ENCODE data around the gene YIPF2. TPM values are rescaled to one million over a fixed set of nuclear protein-coding genes. Genes with fewer than 3 reads are reported as not detected.

Gene YIPF2
- total RNA-seq, 4 donors from 2014 or later = 23.6 to 134 (median 58.4) TPM

GRCh38 chr19:10920781-10921180, 7.7 kb downstream of the YIPF2 start:
- in situ Hi-C loops (cut with MboI; ENCODE audit: low pct_ligation_motif_present in 1 of 4, low pct_unique_long_range_greater_than_20kb in 1 of 4, low sequenced_read_pairs in 3 of 4) (no loop called here), intact Hi-C loops (cut with DNase I; ENCODE audit: low total_unique reads) (loop anchor here (10.0 kb wide), 1 partner anchor 46 kb away; the partner anchor contains the start of gene CARM1)
- Histone ChIP-seq H3K4me1 (no peaks in the 10 kb centered on the region), H3K4me3 (no peak overlapping the region), H3K9me3 (no peaks in the 10 kb centered on the region), H3K27me3 (no peaks in the 10 kb centered on the region), H3K36me3 (peaks cover 0 to 18% (median 6%) of the 10 kb centered on the region in 4 donors), H3K27ac (no peak overlapping the region)
- no peak for DNase-seq
- TF ChIP-seq POLR2AphosphoS5 (IDR thresholded peaks at IDR 0.05) (no peak), EP300 (IDR thresholded peaks at IDR 0.05; ENCODE audit: low read depth) (no peak), POLR2A (IDR thresholded peaks at IDR 0.05) (no peak)
- TF ChIP-seq, protein P1, sequence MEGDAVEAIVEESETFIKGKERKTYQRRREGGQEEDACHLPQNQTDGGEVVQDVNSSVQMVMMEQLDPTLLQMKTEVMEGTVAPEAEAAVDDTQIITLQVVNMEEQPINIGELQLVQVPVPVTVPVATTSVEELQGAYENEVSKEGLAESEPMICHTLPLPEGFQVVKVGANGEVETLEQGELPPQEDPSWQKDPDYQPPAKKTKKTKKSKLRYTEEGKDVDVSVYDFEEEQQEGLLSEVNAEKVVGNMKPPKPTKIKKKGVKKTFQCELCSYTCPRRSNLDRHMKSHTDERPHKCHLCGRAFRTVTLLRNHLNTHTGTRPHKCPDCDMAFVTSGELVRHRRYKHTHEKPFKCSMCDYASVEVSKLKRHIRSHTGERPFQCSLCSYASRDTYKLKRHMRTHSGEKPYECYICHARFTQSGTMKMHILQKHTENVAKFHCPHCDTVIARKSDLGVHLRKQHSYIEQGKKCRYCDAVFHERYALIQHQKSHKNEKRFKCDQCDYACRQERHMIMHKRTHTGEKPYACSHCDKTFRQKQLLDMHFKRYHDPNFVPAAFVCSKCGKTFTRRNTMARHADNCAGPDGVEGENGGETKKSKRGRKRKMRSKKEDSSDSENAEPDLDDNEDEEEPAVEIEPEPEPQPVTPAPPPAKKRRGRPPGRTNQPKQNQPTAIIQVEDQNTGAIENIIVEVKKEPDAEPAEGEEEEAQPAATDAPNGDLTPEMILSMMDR (IDR thresholded peaks at IDR 0.05) = no peak
- WGBS, 2 donors (ENCODE audit: low coverage in 1 of 2) = 83% methylated on average over 16 of the region's 16 CpGs; no CpG with 5 or more reads in 1 of the 2 donors

GRCh38 chr19:10920288-10920655, 8.2 kb downstream of the YIPF2 start:
- Histone ChIP-seq H3K36me3 (peaks cover 0 to 18% (median 6%) of the 10 kb centered on the region in 4 donors), H3K27me3 (no peaks in the 10 kb centered on the region), H3K4me3 (no peak overlapping the region), H3K4me1 (no peaks in the 10 kb centered on the region), H3K27ac (no peak overlapping the region), H3K9me3 (no peaks in the 10 kb centered on the region)
- DNase-seq = no peak
- 95% methylated on average over 10 of the region's 10 CpGs; no CpG with 5 or more reads in 1 of the 2 donors for WGBS, 2 donors (ENCODE audit: low coverage in 1 of 2)
- TF ChIP-seq, protein P1 (IDR thresholded peaks at IDR 0.05) = no peak
- no peak for TF ChIP-seq POLR2AphosphoS5 (IDR thresholded peaks at IDR 0.05)
- no peak for TF ChIP-seq EP300 (IDR thresholded peaks at IDR 0.05; ENCODE audit: low read depth)
- TF ChIP-seq POLR2A (IDR thresholded peaks at IDR 0.05) = no peak
- in situ Hi-C loops (cut with MboI; ENCODE audit: low pct_ligation_motif_present in 1 of 4, low pct_unique_long_range_greater_than_20kb in 1 of 4, low sequenced_read_pairs in 3 of 4) = no loop called here
- intact Hi-C loops (cut with DNase I; ENCODE audit: low total_unique reads) = loop anchor here (10.0 kb wide), 1 partner anchor 45 kb away; the partner anchor contains the start of gene CARM1

DNA sequence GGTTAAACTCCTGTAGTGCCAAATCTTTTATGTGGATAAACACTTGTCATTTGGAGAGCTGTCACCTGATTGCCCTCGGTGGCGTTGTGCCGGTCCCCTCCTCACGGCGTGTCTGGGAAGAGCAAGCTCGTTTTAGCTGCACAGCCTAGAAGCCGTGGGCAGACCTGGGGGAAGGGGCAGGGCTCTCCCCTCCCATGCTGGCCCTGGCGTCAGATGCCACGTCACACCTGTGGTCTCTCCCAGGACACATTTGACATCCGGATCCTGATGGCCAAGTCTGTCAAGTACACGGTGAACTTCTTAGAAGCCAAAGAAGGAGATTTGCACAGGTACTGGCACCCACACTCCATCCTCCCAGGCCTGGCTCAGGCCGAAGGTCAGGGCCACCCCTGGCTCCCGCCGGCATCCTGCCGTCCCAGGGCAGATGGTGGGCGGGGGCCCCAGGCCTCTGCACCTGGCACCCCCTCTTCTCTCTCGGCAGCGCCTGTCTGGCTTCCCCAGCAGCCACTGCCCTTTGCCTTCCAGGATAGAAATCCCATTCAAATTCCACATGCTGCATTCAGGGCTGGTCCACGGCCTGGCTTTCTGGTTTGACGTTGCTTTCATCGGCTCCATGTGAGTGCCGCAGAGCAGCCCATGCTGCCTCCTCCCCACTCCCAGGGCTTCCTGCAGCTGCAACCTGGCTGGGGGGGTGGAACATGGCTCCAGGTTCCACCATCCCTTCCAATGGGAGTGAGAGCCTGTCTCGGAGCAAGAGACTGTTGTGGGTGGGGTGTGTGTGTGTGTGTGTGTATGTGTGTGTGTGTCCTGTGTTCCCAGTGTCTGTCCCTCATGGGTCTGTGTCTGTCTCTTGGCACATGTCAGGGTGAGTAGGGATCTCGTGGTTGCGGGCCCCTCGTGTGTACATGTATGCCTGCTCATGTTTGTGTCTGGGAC, 8.8 kb downstream of the YIPF2 start:
- Histone ChIP-seq H3K27ac (no peak overlapping the region), H3K36me3 (peaks cover 0 to 18% (median 6%) of the 10 kb centered on the region in 4 donors), H3K4me1 (no peaks in the 10 kb centered on the region), H3K4me3 (no peak overlapping the region), H3K27me3 (no peaks in the 10 kb centered on the region), H3K9me3 (no peaks in the 10 kb centered on the region)
- DNase-seq = no peak
- intact Hi-C loops (cut with DNase I; ENCODE audit: low total_unique reads) (loop anchor here (10.0 kb wide), 1 partner anchor 45 kb away; the partner anchor contains the start of gene CARM1), in situ Hi-C loops (cut with MboI; ENCODE audit: low pct_ligation_motif_present in 1 of 4, low pct_unique_long_range_greater_than_20kb in 1 of 4, low sequenced_read_pairs in 3 of 4) (no loop called here)
- WGBS, 2 donors (ENCODE audit: low coverage in 1 of 2) = 83% methylated on average over 2 to 26 of the region's 26 CpGs
- TF ChIP-seq POLR2A (IDR thresholded peaks at IDR 0.05) (no peak), POLR2AphosphoS5 (IDR thresholded peaks at IDR 0.05) (no peak), EP300 (IDR thresholded peaks at IDR 0.05; ENCODE audit: low read depth) (no peak)
- TF ChIP-seq, protein P1 (IDR thresholded peaks at IDR 0.05) = no peak

GRCh38 chr19:10918359-10918758, 10.1 kb downstream of the YIPF2 start:
- Histone ChIP-seq H3K4me1 (no peaks in the 10 kb centered on the region), H3K9me3 (no peaks in the 10 kb centered on the region), H3K36me3 (peaks cover 0 to 18% (median 8%) of the 10 kb centered on the region in 4 donors), H3K4me3 (no peak overlapping the region), H3K27me3 (no peaks in the 10 kb centered on the region), H3K27ac (no peak overlapping the region)
- WGBS, 2 donors (ENCODE audit: low coverage in 1 of 2) = 93% methylated on average over 11 of the region's 11 CpGs; no CpG with 5 or more reads in 1 of the 2 donors
- no peak for DNase-seq
- in situ Hi-C loops (cut with MboI; ENCODE audit: low pct_ligation_motif_present in 1 of 4, low pct_unique_long_range_greater_than_20kb in 1 of 4, low sequenced_read_pairs in 3 of 4) (no loop called here), intact Hi-C loops (cut with DNase I; ENCODE audit: low total_unique reads) (no loop called here)
- TF ChIP-seq, protein P1 (IDR thresholded peaks at IDR 0.05) = no peak
- TF ChIP-seq POLR2AphosphoS5 (IDR thresholded peaks at IDR 0.05) (no peak), POLR2A (IDR thresholded peaks at IDR 0.05) (no peak), EP300 (IDR thresholded peaks at IDR 0.05; ENCODE audit: low read depth) (no peak)

Measured in transverse colon (tissue), 4 donors.